Activated CD8-positive, alpha-beta memory T cell treated with anti-CD3 and anti-CD28 coated beads, Interleukin-2, amount 50 U/mL, for 48 hours (primary cell): ENCODE data around the gene ABCA10.
"Not testable (repeated sequence)": the region's sequence is repeated elsewhere in the genome, so short reads cannot be mapped to it uniquely, and the experiment has no call there.

ENCODE experiments used
- DNase-seq: peaks from one replicate; pipeline ENCODE4 v3.0.0-alpha.2; 2020

The ABCA10 gene

GRCh38 chr17:69228576-69228975, at the start of gene ABCA10:
Gene ABCA10, minus strand, starts transcription at chr17:69228824. Its CDS starts 3,466 bp downstream, at chr17:69225358.
- no peak for DNase-seq

GRCh38 chr17:69276279-69276678, 47.7 kb upstream of the ABCA10 start:
- DNase-seq = not testable (repeated sequence)

- no peak for DNase-seq
Measured at GRCh38 chr17:69275751-69276150, 47.1 kb upstream of the ABCA10 start.

- no peak for DNase-seq
Measured at GRCh38 chr17:69271023-69271422, 42.4 kb upstream of the ABCA10 start.

GRCh38 chr17:69269131-69269998, 40.7 kb upstream of the ABCA10 start:
- no peak for DNase-seq

GRCh38 chr17:69268543-69269014, 40.0 kb upstream of the ABCA10 start:
- no peak for DNase-seq

- no peak for DNase-seq
Measured at GRCh38 chr17:69267219-69267618, 38.6 kb upstream of the ABCA10 start.

GRCh38 chr17:69265873-69266272, 37.2 kb upstream of the ABCA10 start:
- no peak for DNase-seq

GRCh38 chr17:69254187-69254586, 25.6 kb upstream of the ABCA10 start:
- no peak for DNase-seq

- no peak for DNase-seq
Measured at GRCh38 chr17:69250641-69251040, 22.0 kb upstream of the ABCA10 start.

GRCh38 chr17:69246726-69247375, 18.2 kb upstream of the ABCA10 start:
- DNase-seq = no peak

- no peak for DNase-seq
Measured at GRCh38 chr17:69246202-69246601, 17.6 kb upstream of the ABCA10 start.

GRCh38 chr17:69245617-69246016, 17.0 kb upstream of the ABCA10 start:
- no peak for DNase-seq

- no peak for DNase-seq
Measured at GRCh38 chr17:69239611-69240600, 11.3 kb upstream of the ABCA10 start.

GRCh38 chr17:69236946-69237345, 8.3 kb upstream of the ABCA10 start:
- no peak for DNase-seq

- DNase-seq = no peak
Measured at GRCh38 chr17:69236464-69236863, 7.8 kb upstream of the ABCA10 start.

GRCh38 chr17:69235338-69236058, 6.9 kb upstream of the ABCA10 start:
- DNase-seq = peak; percentile 80

GRCh38 chr17:69232650-69233049, 4.0 kb upstream of the ABCA10 start:
- DNase-seq = no peak

- no peak for DNase-seq
Measured at GRCh38 chr17:69231521-69231920, 2.9 kb upstream of the ABCA10 start.

GRCh38 chr17:69230939-69231338, 2.3 kb upstream of the ABCA10 start:
- no peak for DNase-seq

GRCh38 chr17:69228018-69228417, 606 bp downstream of the ABCA10 start:
- DNase-seq = no peak

- no peak for DNase-seq
Measured at GRCh38 chr17:69227541-69227940, 1.1 kb downstream of the ABCA10 start.
